Fibroblast of the aortic adventitia (primary cell): ENCODE results near the gene GEMIN5. TPM values are rescaled to one million over a fixed set of nuclear protein-coding genes. Genes with fewer than 3 reads are reported as not detected.
"Not testable (repeated sequence)": the region's sequence is repeated elsewhere in the genome, so short reads cannot be mapped to it uniquely, and the experiment has no call there.

Experiments
- DNase-seq: peaks from one replicate; pipeline ENCODE4 v3.0.0-alpha.2; 2010; ENCODE audit warnings: low read depth
- H3K4me3 ChIP-seq: 2 replicates; pipeline ENCODE4 v1.5.1; 2011; ENCODE audit warnings: low read depth, mild to moderate bottlenecking, control low read depth, low read length, moderate library complexity
- total RNA-seq: library from RNA; depleted of rRNA; stranded (reverse); fragments of >200 nt; gene quantifications from 2 replicates; pipeline ENCODE4 v1.2.3, GENCODE V29; 2012; ENCODE audit warnings: low replicate concordance
- TF ChIP-seq, protein P1 (sequence below): IDR thresholded peaks from 2 replicates; pipeline ENCODE4 v1.5.1; 2011; ENCODE audit warnings: mild to moderate bottlenecking, low read length, control low read depth, inconsistent platforms; ENCODE audit not compliant: insufficient read depth

Gene GEMIN5, protein sequence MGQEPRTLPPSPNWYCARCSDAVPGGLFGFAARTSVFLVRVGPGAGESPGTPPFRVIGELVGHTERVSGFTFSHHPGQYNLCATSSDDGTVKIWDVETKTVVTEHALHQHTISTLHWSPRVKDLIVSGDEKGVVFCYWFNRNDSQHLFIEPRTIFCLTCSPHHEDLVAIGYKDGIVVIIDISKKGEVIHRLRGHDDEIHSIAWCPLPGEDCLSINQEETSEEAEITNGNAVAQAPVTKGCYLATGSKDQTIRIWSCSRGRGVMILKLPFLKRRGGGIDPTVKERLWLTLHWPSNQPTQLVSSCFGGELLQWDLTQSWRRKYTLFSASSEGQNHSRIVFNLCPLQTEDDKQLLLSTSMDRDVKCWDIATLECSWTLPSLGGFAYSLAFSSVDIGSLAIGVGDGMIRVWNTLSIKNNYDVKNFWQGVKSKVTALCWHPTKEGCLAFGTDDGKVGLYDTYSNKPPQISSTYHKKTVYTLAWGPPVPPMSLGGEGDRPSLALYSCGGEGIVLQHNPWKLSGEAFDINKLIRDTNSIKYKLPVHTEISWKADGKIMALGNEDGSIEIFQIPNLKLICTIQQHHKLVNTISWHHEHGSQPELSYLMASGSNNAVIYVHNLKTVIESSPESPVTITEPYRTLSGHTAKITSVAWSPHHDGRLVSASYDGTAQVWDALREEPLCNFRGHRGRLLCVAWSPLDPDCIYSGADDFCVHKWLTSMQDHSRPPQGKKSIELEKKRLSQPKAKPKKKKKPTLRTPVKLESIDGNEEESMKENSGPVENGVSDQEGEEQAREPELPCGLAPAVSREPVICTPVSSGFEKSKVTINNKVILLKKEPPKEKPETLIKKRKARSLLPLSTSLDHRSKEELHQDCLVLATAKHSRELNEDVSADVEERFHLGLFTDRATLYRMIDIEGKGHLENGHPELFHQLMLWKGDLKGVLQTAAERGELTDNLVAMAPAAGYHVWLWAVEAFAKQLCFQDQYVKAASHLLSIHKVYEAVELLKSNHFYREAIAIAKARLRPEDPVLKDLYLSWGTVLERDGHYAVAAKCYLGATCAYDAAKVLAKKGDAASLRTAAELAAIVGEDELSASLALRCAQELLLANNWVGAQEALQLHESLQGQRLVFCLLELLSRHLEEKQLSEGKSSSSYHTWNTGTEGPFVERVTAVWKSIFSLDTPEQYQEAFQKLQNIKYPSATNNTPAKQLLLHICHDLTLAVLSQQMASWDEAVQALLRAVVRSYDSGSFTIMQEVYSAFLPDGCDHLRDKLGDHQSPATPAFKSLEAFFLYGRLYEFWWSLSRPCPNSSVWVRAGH (N-terminal part only)
- 18.2 and 28.1 TPM in 2 replicates for total RNA-seq

DNA sequence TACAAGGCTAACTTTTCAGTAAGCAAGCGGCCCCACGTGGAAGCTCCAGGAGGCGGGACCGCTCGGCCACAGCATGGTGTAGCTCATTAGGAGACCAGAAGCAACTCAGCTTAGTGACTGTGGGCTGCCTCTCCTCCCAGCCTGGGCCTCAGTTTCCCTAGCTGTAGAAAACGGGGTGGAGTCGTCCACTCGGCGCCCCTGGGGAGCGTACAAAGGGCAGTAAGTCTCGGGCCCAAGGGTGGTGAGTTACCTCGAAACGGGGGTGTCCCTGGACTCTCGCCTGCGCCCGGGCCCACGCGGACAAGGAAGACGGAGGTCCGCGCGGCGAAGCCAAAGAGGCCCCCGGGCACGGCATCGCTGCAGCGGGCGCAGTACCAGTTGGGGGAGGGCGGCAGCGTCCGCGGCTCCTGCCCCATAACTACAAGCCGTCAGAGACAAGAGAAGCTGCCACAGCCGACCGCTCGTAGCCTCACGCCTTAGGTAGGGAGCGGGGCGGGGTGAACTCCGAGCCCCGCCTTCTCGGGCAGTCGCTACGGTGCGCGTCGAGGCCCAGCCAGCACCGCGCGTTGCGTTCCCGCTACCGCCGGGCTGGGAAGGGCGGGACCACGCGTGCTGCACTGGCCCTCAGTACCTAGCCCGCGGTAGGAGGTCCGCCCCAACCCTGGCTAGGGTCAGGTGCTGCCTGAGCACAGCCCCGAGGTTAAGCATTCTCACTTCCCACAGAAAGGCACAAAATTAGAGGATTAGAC, at the start of gene GEMIN5:
GEMIN5 (minus strand) TSS at position 494 of the 749 bp plus-strand sequence; CDS start at position 416, 78 bp downstream.
- H3K4me3 ChIP-seq = peak within 1 kb of the TSS; percentile 97
- TF ChIP-seq, protein P1, sequence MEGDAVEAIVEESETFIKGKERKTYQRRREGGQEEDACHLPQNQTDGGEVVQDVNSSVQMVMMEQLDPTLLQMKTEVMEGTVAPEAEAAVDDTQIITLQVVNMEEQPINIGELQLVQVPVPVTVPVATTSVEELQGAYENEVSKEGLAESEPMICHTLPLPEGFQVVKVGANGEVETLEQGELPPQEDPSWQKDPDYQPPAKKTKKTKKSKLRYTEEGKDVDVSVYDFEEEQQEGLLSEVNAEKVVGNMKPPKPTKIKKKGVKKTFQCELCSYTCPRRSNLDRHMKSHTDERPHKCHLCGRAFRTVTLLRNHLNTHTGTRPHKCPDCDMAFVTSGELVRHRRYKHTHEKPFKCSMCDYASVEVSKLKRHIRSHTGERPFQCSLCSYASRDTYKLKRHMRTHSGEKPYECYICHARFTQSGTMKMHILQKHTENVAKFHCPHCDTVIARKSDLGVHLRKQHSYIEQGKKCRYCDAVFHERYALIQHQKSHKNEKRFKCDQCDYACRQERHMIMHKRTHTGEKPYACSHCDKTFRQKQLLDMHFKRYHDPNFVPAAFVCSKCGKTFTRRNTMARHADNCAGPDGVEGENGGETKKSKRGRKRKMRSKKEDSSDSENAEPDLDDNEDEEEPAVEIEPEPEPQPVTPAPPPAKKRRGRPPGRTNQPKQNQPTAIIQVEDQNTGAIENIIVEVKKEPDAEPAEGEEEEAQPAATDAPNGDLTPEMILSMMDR = no peak
- DNase-seq = peak; percentile 77

DNA sequence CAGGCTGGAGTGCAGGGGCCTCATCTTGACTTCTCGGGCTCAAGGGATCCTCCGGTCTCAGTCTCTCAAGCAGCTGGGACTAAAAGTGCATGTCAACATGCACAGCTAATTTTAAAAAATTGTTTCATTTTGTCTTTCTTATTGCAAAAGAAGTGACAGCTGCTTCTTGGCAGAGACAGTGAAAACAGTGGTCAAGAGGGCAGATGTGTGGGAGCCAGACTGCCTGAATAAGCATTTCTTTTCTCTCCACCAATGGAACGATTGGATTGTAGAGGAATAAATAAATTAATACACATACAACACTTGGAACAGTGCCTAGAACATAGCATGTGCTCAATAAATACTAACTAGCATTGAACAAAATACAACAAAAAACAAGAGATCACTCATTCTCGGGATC, 48.1 kb upstream of the GEMIN5 start:
- H3K4me3 ChIP-seq = no peak overlapping the region
- no peak for DNase-seq
- TF ChIP-seq, protein P1 = no peak

DNA sequence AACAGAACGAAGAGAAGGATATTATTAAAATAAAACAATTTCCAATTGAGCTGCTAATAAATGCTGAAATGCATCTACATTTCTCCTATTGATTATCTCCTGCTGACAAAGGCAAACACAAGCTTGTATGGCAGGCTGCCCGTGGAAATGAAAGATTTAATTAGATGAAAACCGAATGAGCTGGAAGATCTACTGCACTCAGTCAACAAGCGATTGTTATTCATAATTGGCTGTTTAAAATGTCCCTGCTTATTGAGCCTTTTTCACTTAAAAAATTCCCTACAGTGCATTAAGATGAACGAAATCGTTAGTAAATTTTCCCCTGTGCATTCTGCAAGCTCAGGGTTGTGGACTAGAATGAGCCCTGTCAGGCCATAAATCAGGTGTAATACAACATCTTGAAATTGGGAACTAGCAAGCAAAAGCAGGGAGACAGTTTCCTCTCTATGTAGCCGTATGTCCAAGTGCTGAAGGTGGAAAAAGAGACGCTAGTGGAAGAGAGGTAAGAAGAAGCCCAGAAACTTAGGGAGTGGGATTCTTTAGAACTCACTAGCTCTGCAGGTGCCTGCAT, 47.0 kb upstream of the GEMIN5 start:
- no peak for DNase-seq
- H3K4me3 ChIP-seq = no peak overlapping the region
- TF ChIP-seq, protein P1 = no peak

DNA sequence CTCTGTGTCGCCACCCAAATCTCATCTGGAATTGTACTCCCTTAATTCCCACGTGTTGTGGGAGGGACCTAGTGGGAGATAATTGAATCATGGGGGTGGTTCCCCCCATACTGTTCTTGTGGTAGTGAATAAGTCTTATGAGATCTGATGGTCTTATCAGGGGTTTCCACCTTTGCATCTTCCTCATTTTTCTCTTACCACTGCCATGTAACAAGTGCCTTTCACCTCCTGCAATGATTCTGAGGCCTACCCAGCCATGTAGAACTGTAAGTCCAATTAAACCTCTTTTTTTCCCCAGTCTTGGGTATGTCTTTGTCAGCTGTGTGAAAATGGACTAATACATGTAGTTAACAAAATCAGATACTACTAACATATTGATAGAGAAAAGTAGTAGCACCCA, 40.3 kb upstream of the GEMIN5 start:
- DNase-seq, H3K4me3 ChIP-seq: not testable (repeated sequence)

DNA sequence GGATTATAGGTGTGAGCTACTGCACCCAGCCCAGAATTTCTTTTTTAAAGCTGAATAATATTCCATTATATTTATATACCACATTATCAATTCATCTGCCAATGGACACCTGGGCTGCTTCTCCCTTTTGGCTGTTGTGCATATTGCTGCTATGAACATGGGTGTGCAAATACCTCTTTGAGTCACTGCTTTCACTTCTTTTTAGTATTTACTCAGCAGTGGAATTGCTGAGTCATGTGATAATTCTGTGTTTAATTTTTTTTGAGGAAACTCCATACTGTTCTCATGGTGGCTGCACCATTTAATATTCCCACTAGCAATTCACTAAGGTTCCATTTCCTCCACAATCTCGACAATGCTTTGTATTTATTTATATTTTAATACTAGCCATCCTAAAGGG, 39.4 kb upstream of the GEMIN5 start:
- no peak overlapping the region for H3K4me3 ChIP-seq
- peak; percentile 15 for DNase-seq
- TF ChIP-seq, protein P1 = no peak

DNA sequence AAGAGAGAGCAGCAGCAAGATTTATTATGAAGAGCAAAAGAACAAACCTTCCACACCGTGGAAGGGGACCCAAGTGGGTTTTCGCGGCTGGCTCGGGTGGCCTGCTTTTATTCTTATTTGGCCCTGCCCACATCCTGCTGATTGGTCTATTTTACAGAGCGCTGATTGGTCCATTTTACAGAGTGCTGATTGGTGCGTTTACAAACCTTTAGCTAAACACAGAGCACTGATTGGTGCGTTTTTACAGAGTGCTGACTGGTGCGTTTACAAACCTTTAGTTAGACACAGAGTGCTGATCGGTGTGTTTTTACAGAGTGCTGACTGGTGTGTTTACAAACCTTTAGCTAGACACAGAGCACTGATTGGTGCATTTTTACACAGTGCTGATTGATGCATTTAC, 38.1 kb upstream of the GEMIN5 start:
- not testable (repeated sequence) for DNase-seq, H3K4me3 ChIP-seq

DNA sequence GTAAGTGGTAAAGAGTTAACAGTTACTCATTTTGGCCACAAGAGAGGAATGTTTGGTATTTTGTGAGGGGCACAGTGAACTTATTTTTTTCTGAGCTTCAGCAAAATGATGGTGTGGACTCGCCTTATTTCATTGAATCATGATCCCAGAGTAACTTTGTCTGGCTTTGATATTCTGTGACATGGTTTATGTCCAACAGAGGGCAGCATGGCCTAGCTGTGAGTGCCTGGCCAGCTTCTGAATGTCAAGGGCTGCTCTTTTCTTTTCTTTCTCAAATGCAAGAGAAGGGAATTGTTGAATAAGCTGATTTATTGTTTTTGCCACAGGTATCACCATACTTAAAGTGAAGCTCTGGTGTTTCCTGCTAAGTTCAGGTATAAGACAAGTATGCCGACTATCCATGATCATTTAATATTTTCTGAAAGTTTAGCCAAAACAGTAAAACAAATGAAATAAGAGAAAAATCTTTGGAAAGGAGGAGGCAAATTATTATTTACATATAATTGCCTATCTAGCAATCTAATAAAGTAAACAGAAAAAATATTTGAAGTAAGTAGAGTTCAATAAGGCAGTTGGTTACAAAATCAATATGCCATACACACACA, 34.6 kb upstream of the GEMIN5 start:
- no peak overlapping the region for H3K4me3 ChIP-seq
- TF ChIP-seq, protein P1 = peak; percentile 68
- peak; percentile 54 for DNase-seq
